ENCODE data around the gene ZNF281.

Gene ZNF281

DNA sequence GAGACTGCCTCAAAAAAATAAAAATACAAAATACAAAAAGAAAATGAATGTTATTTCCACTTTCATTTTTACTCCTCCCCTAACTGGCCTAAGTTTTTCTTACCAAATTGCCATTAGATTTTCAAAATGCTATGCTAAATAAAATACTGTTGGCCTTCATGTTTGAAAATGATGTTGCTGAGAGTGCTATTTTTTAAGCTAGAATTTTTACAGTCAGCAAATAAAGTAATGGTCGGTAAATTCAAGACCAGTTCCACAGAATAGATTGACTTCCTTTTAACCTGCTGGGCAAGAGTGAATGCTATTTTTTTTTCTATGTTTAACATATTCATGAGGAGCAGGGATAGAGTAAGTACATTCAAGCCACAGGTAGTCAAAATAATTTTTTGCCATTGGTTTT is 31.7 kb downstream of the ZNF281 start:
- Mint-ChIP-seq H3K9me3 (no peaks in the 10 kb centered on the region), H3K27me3 (no peaks in the 10 kb centered on the region), H3K36me3 (ENCODE audit: insufficient read depth) (peaks cover 2% of the 10 kb centered on the region), H3K4me1 (no peaks in the 10 kb centered on the region), H3K4me3 (no peak overlapping the region), H3K27ac (ENCODE audit: low read depth) (no peak overlapping the region)
- ATAC-seq (replicated peaks; ENCODE audit: extremely low read depth, poor library complexity, severe bottlenecking) (no peak), DNase-seq (ENCODE audit: low spot score in 2 of 2) (no peak)

DNA sequence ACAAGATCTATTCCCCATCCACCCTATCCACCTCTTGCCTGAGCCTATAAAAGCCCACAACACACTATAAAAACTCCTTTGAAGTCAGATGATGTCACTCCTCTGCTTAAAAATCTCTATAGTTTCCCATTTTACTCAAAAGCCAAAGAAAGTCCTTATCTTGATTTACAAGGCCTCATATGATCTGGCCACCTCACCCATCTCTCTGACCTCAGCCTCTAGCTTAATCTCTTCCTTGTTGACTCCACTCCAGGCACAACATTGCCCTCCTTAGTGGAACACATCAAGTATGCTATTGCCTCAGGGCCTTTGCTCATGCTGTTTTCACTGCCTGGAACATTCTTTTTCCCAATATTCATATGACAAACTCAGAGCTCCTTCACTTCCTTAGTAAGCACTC is 33.3 kb downstream of the ZNF281 start:
- no peak overlapping the region for H3K4me3 Mint-ChIP-seq
- H3K36me3 Mint-ChIP-seq (ENCODE audit: insufficient read depth), result peaks cover 2% of the 10 kb centered on the region
- H3K27ac Mint-ChIP-seq (ENCODE audit: low read depth), result no peak overlapping the region
- ATAC-seq (replicated peaks; ENCODE audit: extremely low read depth, poor library complexity, severe bottlenecking) (no peak), DNase-seq (ENCODE audit: low spot score in 2 of 2) (no peak)
- H3K4me1 Mint-ChIP-seq, result no peaks in the 10 kb centered on the region
- no peaks in the 10 kb centered on the region for H3K27me3 Mint-ChIP-seq
- no peaks in the 10 kb centered on the region for H3K9me3 Mint-ChIP-seq

DNA sequence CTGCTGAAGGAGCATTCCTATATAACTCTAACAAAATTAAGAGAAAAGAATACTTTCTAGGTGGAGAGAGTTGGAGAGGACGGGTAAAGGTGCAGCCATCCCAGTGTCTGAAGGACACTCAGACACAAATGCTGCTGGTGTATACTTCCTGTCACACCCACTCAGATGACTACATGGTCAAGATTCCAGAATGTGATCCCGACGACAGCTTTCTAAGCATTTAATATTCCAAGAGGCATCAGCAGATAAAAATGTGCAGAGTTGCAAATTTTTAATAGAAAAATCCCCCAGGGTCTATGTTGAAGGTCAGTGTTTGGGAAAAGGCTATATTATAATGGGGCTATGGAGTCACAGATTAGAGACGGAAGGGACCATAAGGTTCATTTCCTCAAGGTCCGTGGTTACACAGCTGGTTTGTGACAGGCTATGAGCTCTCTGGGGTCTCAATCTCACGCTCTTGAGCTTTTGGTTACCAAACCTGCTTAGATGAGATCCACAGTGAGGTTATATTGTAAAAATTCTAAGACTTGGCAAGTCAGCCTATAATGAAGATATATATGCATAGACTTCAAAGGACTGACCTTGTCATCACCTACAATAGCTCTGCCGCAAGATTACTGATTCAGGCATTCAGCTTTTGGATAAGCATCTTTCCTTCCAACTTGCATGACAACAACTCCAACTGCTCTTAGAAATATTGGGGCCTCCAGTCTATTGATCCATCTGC is 35.1 kb downstream of the ZNF281 start:
- ATAC-seq (replicated peaks; ENCODE audit: extremely low read depth, poor library complexity, severe bottlenecking) (no peak), DNase-seq (ENCODE audit: low spot score in 2 of 2) (no peak)
- H3K4me1 Mint-ChIP-seq, result no peaks in the 10 kb centered on the region
- H3K36me3 Mint-ChIP-seq (ENCODE audit: insufficient read depth), result peaks cover 4% of the 10 kb centered on the region
- H3K27me3 Mint-ChIP-seq, result no peaks in the 10 kb centered on the region
- no peak overlapping the region for H3K4me3 Mint-ChIP-seq
- H3K27ac Mint-ChIP-seq (ENCODE audit: low read depth), result no peak overlapping the region
- no peaks in the 10 kb centered on the region for H3K9me3 Mint-ChIP-seq

DNA sequence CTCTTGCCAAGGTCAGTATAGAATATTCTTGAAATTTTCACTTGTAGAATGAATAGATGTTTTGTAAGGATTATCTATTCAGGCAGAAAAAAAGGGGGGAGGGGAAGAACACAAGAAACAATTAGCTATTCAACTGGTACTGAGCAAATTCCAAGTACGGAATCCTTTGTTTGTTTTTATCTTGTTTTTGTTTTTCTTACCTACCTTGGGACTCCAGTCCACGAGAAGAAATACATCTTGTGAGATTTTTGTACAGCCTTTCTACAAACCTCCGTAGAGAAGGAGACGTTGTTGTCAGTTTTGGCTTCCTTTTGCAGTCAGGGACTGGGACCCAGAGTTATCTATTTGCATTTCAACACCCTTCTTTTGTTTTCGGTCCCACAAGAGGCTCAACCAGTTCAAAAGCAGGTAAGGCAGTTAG is 36.0 kb downstream of the ZNF281 start:
- no peaks in the 10 kb centered on the region for H3K4me1 Mint-ChIP-seq
- ATAC-seq (replicated peaks; ENCODE audit: extremely low read depth, poor library complexity, severe bottlenecking) (no peak), DNase-seq (ENCODE audit: low spot score in 2 of 2) (no peak)
- no peak overlapping the region for H3K4me3 Mint-ChIP-seq
- H3K36me3 Mint-ChIP-seq (ENCODE audit: insufficient read depth), result peaks cover 3% of the 10 kb centered on the region
- no peaks in the 10 kb centered on the region for H3K9me3 Mint-ChIP-seq
- H3K27ac Mint-ChIP-seq (ENCODE audit: low read depth), result no peak overlapping the region
- H3K27me3 Mint-ChIP-seq, result no peaks in the 10 kb centered on the region

DNA sequence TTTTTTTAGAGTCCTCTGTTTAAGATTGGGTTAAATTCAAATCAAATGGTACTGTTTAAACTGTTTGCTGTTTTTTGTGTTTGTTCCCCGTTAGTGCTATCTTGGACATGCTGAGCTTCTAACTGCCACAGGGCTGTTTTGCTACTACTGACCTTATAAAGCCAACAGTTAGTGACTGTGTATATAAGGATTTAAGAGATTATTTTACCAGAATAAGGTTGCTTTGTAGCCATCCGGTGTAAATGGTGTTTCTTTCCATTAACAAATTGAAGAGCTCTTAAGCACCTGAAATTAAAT is 37.0 kb downstream of the ZNF281 start:
- DNase-seq (ENCODE audit: low spot score in 2 of 2) (no peak), ATAC-seq (replicated peaks; ENCODE audit: extremely low read depth, poor library complexity, severe bottlenecking) (no peak)
- Mint-ChIP-seq H3K27me3 (no peaks in the 10 kb centered on the region), H3K4me3 (no peak overlapping the region), H3K27ac (ENCODE audit: low read depth) (no peak overlapping the region), H3K4me1 (no peaks in the 10 kb centered on the region), H3K36me3 (ENCODE audit: insufficient read depth) (peaks cover 3% of the 10 kb centered on the region), H3K9me3 (no peaks in the 10 kb centered on the region)

DNA sequence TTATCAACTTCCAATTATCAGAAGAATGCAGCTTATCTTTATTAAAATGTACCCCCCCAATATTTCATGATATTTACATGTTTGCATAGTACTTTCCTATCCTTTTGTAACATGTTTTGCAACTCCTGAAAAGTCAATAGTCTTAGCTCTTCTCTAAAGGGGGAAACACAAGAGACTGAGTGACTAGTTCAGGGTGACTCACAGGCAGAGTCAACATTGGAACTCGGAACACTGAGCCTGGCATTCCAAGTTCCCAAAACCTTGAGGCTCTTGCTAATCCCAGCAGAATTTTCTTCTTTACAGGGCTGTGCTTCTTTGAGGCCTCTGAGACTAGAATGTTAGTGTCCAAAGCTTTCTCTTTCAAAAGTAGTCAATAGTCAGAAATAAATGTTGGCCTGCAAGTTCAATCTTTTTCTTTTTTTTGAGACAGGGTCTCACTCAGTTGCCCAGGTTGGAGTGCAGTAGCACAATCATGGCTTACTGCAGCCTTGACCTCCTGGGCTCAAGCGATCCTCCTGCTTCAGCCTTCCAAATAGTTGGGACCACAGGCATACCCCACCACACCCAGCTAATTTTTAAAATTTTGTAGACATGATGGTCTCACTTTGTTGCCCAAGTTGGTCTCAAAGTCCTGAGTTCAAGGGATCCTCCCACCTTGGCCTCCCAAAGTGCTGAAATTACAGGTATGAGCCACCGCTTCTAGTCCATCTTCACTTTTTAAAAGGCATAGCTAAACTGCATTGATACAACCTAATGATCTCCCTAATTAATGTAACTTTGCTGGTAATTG is 37.5 kb downstream of the ZNF281 start:
- H3K4me3 Mint-ChIP-seq, result no peak overlapping the region
- H3K36me3 Mint-ChIP-seq (ENCODE audit: insufficient read depth), result peaks cover 3% of the 10 kb centered on the region
- H3K9me3 Mint-ChIP-seq, result no peaks in the 10 kb centered on the region
- ATAC-seq (replicated peaks; ENCODE audit: extremely low read depth, poor library complexity, severe bottlenecking) (no peak), DNase-seq (ENCODE audit: low spot score in 2 of 2) (no peak)
- no peaks in the 10 kb centered on the region for H3K4me1 Mint-ChIP-seq
- no peaks in the 10 kb centered on the region for H3K27me3 Mint-ChIP-seq
- no peak overlapping the region for H3K27ac Mint-ChIP-seq (ENCODE audit: low read depth)

DNA sequence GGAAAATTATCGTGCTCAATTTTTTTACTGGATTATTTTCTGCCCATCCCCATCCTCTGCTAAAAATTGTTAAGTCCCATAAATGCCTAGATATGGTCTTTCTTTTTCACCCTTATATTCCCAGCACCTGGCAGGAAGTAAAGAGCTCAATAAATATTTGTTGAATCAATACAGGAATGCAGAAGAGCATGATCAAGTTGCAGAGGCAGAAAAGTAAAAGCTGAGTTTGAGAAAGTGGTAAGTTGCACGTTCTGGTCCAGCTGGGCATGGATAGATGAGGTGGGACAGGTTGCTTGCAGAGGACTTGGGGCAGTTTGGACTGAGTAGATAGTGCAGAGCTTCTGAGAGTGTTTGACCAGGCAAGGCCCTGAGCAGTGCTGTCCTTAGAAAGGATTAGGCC is 40.1 kb downstream of the ZNF281 start:
- Mint-ChIP-seq H3K4me3 (no peak overlapping the region), H3K36me3 (ENCODE audit: insufficient read depth) (peaks cover 3% of the 10 kb centered on the region), H3K9me3 (no peaks in the 10 kb centered on the region), H3K27ac (ENCODE audit: low read depth) (no peak overlapping the region), H3K27me3 (no peaks in the 10 kb centered on the region), H3K4me1 (no peaks in the 10 kb centered on the region)
- ATAC-seq (replicated peaks; ENCODE audit: extremely low read depth, poor library complexity, severe bottlenecking), result no peak
- no peak for DNase-seq (ENCODE audit: low spot score in 2 of 2)

DNA sequence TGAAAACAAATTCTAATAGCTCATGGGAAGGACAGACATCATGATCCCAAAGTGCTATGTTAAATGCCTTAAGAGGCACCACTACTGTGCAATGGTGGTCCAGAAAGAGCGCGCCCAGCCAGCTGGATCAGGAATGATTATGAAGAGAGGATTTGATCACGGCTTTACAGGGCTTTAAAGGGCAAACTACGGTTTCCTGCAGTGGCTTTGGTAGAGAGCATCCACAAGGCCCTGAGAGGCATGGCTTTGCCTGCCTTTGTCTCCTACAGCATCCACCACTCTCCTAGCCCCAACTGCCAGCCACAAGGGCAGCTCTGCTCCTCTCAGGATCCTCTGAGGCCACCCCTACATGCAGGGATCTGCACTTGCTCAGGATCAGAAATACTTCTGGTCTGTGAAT is 40.7 kb downstream of the ZNF281 start:
- Mint-ChIP-seq H3K27me3 (no peaks in the 10 kb centered on the region), H3K36me3 (ENCODE audit: insufficient read depth) (peaks cover 3% of the 10 kb centered on the region), H3K4me3 (no peak overlapping the region), H3K4me1 (no peaks in the 10 kb centered on the region), H3K9me3 (no peaks in the 10 kb centered on the region), H3K27ac (ENCODE audit: low read depth) (no peak overlapping the region)
- no peak for ATAC-seq (replicated peaks; ENCODE audit: extremely low read depth, poor library complexity, severe bottlenecking)
- DNase-seq (ENCODE audit: low spot score in 2 of 2), result no peak

DNA sequence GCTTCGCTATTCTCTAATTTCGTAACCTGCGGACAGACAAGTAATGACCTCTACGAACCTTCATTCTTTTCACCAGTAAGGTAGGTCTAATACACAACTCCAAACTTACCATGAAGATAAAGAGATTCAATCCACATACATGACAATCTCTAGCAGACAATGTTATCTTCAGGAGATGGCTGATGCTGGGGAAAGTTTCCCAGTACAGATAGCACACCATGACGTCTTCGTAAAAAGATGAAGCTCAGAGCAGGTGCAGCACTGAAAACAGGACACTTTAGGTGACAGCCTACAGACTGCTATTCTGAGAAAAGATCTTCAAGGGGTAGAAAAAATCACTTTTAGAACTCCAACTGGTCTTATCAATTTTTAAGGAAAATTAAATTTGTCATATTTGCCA is 41.3 kb downstream of the ZNF281 start:
- ATAC-seq (replicated peaks; ENCODE audit: extremely low read depth, poor library complexity, severe bottlenecking) (no peak), DNase-seq (ENCODE audit: low spot score in 2 of 2) (no peak)
- H3K27me3 Mint-ChIP-seq, result no peaks in the 10 kb centered on the region
- H3K4me1 Mint-ChIP-seq, result no peaks in the 10 kb centered on the region
- no peaks in the 10 kb centered on the region for H3K9me3 Mint-ChIP-seq
- peaks cover 3% of the 10 kb centered on the region for H3K36me3 Mint-ChIP-seq (ENCODE audit: insufficient read depth)
- H3K4me3 Mint-ChIP-seq, result no peak overlapping the region
- no peak overlapping the region for H3K27ac Mint-ChIP-seq (ENCODE audit: low read depth)

DNA sequence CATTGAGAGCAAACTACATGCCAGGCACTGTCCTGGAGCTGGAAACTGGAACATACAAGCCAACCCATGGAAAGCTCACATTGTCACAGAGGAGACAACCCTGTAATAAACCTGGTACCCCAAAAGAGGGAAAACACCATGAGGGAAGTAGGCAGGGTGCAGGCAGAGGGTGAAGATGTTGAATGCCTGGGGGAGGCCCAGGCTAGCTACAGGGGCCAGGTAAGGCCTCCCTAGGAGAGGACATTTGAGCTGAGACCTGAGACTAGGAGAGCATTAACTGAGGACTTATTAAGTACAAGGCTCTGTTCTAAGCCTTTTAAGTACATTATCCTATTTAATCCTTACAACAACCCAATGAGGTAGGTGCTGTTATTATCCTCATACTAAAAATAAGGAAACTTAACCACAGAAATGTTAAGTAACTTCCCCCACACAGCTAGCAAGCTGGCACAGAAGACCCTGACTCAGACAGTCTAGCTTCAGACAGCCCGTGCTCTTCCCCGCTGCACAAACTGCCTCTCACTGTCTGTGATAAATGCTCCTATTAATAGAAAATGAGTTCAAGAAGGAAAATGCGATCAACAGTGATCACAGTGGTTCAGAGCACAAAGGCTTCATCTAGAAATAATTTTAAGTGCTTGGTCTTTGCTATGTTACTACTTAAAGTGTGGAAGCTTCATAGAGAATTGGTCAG is 41.8 kb downstream of the ZNF281 start:
- no peak overlapping the region for H3K27ac Mint-ChIP-seq (ENCODE audit: low read depth)
- no peaks in the 10 kb centered on the region for H3K27me3 Mint-ChIP-seq
- H3K4me1 Mint-ChIP-seq, result no peaks in the 10 kb centered on the region
- ATAC-seq (replicated peaks; ENCODE audit: extremely low read depth, poor library complexity, severe bottlenecking) (no peak), DNase-seq (ENCODE audit: low spot score in 2 of 2) (no peak)
- no peaks in the 10 kb centered on the region for H3K9me3 Mint-ChIP-seq
- H3K36me3 Mint-ChIP-seq (ENCODE audit: insufficient read depth), result peaks cover 3% of the 10 kb centered on the region
- H3K4me3 Mint-ChIP-seq, result no peak overlapping the region

DNA sequence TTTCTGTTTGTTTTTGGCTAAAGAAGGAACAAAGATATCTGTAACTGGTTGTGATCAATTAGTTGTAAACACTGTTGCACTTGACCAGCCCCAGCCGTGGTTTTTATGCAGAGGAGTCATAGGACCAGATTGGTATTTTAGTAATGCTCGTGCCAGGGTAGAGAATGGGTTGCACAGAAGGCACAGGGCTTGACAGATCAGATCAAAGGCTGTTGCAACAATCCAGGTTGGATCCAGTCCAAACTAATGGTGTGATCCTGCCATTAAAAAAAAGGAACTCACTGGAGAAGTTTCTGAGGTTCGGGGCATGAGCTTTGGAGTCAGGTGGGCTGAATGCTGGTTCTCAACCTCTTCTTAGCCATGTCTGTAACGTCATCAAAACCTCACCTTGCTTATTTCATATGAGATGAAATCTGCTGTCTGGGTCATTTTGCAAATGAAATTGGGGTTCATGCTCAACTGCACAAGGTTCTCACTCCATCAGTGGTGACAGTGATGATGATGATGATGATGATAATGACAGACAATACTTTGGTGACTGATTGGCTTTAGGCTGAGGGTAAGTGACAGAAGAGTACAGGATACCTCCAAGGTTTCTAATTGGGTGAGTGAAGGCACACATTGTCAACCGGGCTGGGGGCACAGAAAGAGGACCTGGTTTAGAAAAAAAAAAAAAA is 43.1 kb downstream of the ZNF281 start:
- Mint-ChIP-seq H3K4me3 (no peak overlapping the region), H3K27me3 (no peaks in the 10 kb centered on the region), H3K4me1 (no peaks in the 10 kb centered on the region), H3K36me3 (ENCODE audit: insufficient read depth) (peaks cover 3% of the 10 kb centered on the region), H3K9me3 (no peaks in the 10 kb centered on the region), H3K27ac (ENCODE audit: low read depth) (no peak overlapping the region)
- DNase-seq (ENCODE audit: low spot score in 2 of 2), result no peak
- no peak for ATAC-seq (replicated peaks; ENCODE audit: extremely low read depth, poor library complexity, severe bottlenecking)

DNA sequence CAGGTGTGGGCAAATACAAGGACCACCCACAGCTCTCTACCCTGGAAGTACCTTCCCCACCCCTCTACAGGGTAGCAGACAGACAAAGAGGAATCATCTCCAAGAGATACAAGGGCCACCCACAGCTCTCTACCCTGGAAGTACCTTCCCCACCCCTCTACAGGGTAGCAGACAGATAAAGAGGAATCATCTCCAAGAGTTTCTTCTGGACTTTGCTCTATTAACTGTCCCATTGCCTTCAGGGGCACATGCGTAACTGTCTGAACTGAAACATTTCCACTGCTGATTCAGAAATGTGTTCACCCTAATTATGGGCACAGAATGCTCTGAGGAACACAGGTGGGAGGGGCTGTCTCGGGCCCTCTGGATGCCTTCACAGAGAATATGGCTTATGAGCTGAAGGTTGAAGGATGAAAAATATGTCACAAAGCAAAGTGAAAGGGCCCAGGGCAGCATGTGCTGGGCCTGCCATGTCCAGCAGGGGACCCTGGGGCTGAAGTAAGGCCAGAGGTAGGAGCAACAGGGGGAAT is 43.9 kb downstream of the ZNF281 start:
- Mint-ChIP-seq H3K9me3 (no peaks in the 10 kb centered on the region), H3K36me3 (ENCODE audit: insufficient read depth) (peaks cover 3% of the 10 kb centered on the region), H3K27me3 (no peaks in the 10 kb centered on the region), H3K4me1 (no peaks in the 10 kb centered on the region), H3K4me3 (no peak overlapping the region), H3K27ac (ENCODE audit: low read depth) (no peak overlapping the region)
- no peak for ATAC-seq (replicated peaks; ENCODE audit: extremely low read depth, poor library complexity, severe bottlenecking)
- DNase-seq (ENCODE audit: low spot score in 2 of 2), result no peak

All from central memory CD8-positive, alpha-beta T cell (primary cell).